NCI-H1092 (cell line): ENCODE results near the gene SPIN1.

ENCODE experiments used
- DNase-seq: peaks from one replicate; lab custom pipeline; 2025; lab: John Stamatoyannopoulos, UW

SPIN1 gene

DNA sequence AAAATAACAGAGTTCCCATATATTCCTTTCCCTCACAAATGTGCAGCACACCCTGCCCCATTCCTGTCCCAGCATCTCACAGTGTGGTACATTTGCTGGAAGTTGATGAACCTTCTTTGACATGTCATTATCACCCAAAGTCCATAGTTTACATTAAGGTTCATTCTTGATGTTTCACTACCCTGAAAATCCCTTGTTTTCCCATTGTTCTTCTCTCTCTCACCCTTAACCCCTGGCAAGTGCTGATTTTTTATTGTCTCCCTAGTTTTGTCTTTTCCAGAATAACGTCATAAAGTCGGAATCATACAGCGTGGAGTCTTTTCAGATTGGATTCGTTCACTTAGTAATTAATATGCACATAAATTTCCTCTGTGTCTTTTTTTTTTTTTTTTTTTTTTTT is 48.1 kb downstream of the SPIN1 start:
- DNase-seq, result no peak

DNA sequence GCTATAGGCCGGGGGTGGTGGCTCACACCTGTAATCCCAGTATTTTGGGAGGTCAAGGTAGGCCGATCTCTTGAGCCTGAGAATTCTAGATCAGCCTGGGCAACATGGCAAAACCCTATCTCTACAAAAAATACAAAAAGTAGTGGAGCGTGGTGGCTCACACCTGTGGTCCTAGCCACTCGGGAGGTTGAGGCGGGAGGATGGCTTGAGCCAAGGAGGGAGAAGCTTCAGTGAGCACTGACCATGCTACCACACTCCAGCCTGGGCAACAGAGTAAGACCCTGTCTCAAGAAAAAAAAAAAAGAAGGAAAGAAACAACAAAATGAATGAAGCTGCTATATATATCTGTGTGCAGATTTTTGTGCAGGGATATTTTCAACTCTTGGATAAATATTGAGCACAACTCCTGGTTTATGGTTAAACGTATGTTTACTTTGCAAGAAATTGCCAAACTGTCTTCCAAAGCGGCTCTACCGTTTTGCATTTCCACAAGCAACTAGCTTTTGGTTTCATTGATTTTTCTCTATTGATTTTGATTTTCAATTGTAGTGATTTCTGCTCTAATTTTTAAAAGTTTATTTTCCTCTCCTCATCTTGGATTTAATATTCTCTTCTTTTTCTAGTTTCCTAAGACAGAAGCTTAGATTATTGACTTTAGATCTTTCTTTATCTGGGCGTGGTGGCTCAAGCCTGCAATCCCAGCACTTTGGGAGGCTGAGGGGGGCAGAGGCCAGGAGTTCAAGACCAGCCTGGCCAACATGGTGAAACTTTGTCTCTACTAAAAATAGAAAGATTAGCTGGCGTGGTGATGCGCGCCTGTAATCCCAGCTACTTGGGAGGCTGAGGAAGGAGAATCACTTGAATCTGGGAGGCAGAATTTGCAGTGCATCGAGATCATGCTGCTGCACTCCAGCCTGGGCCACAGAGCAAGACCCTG is 49.2 kb downstream of the SPIN1 start:
- DNase-seq, result no peak

DNA sequence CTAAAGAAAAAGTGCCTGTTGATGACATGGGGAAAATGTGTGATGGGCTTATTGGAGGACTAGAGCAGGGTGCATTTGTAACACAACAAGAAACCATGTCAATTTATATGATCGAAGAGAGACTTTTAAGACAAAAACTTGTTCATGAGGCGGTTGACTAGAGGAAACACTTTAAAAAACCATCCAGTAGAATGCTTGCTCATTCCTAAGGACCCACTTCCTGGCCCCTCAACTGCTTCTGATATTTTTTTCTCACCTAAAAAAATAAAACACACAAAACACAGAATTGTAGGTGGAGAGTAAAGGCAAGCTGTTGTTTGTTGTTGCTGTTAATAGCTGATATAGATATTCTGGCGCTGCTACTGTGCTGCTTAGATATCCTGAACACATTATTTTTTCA is 50.6 kb downstream of the SPIN1 start:
- DNase-seq, result no peak

DNA sequence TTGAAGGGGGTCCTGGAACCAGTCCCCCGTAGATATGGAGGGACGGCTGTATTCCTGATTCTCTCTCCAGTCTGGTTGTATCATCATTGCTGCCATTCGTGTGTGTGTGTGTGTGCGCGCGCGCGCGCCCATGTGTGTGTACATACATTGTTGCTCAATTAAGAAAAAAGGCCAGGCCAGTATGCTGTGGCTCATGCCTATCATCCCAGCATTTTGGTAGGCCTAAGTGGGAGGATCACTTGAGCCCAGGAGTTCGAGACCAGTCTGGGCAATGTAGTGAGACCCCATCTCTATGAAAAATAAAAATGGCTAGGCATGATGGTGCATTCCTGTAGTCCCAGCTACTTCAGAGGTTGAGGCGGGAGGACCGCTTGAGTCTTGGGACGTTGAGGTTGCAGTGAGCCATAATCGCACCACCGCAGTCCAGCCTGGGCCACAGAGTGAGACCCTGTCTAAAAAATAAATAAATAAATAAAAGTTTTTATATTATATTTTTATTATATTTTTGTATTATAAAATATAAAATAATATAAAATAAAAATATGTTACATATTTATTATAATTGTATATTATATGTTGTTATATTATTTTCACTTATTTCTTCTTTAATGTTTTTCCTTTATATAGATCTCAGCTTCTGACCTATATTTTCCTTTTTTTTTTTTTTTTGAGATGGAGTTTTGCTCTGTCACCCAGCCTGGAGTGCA is 53.2 kb downstream of the SPIN1 start:
- DNase-seq, result no peak

DNA sequence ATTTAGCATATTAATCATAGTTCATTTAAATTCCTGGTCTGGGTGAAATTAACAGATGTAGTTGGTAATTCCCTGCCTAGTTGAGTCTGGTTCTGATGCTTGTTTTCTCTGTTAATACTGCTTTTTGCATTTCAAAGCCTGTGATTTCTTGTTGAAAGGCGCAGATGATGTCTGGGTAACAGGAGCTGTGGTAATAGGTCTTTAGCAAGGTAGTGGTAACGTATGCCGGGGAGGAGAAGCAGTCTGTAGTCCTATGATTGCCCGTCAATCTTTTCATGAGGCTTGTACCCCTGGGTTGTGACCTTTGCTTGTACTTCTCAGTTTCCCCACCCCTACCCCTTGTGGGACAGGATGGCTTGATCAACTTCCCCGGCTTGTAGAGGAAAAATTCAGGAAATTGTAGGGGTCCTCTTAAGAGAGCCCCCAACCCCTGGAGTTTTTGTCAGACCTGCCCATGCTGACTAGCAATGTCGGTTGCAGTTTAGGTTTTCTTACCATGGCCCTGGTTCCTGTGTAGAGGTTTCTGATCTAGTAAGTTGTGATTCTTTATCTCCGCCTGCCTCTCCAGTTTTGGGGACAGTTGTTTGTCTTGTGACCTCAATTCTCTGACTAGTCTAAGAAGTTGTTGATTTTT is 55.4 kb downstream of the SPIN1 start:
- no peak for DNase-seq

DNA sequence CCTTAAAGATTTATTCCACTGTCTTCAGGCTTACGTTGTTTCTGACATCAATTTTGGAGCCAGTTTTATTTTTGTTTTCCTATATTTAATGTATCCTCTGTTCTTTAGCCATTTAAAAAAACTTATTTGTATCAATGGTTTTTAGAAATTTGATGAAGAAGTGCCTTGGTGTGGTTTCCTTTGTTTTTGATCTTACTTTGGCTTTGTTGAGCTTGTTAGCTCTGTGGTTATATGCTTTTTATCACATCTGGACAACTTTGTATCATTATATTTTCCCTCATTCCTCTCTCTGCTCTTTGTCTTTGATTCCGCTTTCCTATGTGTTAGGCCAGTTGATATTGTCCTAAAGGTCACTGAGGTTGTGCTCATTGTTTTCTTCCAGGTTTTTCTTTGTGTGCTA is 58.5 kb downstream of the SPIN1 start:
- no peak for DNase-seq

DNA sequence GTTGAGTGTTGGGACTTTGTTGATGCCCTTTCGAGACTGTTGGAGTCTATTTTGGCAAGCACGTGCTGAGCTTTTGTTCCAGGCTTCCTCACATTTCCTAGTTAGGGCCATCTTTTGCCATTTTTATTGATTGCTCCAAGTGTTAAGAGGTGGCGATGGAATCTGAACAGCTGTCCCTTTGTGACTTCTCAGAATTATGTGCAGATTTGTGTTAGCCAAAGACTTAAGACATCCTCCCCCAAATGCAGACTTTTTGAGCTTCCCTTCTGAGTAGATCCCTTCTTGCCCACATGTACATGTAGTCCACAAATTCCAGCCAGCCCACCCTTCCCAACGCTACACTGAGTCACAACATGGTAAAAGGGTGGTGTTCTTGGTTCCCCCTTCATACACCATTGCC is 59.2 kb downstream of the SPIN1 start:
- DNase-seq, result no peak

DNA sequence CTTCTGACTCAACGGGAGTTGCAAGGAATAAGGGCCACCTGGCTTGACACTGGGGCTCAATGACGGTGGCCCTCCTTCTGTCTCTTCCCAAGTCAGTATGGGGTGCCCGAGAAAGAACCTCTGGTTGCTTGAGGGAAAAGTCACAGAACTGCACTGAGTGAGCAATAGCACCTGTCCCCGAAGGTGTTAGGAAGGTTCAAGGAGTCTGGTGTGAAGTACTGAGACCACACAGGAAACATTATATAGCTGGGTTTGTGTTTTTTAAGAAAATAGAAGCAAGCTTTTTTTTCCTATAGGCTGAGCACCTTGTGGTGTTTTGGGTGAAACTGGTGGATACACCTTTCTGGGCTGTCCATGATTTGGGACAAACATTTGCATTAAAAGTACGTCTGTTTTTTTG is 62.9 kb downstream of the SPIN1 start:
- DNase-seq, result no peak

DNA sequence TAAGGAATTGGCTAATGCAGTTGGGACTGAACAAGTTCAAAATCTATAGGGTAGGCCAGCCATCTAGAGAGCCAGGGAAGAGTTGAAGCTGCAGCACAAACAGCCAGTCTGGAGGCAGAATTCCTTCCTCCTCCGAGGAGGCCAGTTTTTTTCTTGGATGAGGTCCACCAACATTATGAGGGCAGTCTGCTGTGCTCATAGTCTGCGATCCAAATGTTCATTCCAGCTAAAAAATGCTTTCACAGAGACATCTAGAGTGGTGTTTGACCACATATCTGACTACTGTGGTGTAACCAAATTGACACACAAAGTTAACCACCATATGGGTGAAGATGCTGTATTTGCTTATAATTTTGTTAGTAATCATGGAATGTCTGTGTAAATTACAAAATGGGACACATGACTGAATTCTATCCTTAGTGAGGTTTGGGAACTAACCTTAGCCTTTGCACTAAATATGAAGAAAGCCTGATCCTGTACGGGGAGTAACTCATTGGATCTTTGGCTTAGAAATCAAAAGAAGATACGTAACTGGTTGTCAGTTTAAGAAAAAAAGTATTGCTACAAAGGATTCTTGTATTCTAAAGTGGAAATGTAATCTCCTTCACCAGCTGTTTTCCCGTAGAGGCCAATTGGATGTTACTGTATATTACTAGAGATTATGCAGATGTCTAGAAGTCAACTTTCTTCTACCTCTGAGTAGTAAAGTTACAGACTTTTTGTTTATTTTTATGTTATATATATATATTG is 70.6 kb downstream of the SPIN1 start:
- no peak for DNase-seq

DNA sequence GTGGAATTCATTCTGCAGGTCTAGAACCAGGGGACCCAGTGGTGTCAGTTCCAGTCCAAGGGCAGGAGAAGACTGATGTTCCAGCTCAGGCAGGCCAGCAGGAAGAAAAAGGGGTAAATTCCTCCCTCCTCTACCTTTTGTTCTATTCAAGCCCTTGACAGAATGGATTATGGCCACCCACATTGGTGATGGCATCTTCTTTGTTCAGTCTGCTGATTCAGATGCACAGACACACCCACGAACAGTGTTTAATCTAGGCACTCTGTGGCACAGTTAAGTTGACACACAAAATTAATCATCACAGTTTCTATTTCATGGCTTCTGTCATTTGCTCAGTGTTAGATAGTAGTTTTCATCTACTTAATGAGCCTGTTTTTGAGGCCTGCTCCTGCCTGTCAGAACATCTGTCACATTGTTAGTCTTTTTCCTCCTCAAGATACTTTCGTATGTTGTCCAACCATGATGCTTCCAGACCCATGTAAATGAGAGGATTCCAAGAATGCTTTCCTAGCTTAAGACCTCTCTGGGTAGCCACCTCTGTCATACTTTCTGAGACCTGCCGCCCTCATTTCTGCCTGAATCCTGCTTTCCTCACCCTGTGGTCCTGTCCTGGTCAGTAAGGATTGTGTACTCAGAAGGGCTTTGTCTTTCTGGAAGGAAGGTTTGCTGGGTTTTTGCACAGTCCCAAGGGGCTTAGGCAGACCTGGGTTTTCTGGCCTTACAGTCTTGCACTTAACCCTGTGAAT is 72.5 kb downstream of the SPIN1 start:
- DNase-seq, result no peak

DNA sequence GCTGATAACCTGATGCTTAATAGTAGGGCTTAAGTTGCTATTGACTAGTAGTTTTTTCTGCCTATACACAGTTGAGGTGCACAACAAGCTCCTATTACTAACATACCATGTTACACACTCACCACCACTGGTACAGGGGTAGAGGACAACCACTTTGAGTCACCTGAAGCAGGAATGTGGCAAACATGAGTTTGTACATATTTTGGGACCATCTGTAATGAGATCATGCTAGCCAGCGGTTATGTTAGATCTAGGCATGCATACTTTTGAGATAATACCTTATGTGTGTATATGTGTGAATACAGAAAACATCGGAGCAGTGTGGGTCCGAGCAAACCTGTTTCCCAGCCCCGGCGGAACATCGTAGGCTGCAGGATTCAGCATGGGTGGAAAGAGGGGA is 73.9 kb downstream of the SPIN1 start:
- no peak for DNase-seq

DNA sequence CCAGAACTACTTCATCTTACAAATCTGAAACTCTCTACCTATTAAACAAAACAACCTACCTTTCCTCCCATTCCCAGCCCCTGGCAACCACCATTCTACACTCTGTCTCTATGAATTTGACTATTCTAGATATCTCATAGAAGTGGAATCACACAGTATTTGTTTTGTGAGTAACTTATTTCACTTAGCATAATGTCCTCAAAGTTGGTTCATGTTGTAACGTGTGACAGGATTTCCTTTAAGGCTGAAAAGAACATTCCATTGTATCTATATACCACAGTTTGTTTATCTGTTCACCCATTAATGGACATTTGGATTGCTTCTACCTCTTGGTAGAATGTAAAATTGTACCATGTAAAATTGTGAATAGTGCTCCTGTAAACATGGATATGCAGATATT is 76.6 kb downstream of the SPIN1 start:
- DNase-seq, result no peak

DNA sequence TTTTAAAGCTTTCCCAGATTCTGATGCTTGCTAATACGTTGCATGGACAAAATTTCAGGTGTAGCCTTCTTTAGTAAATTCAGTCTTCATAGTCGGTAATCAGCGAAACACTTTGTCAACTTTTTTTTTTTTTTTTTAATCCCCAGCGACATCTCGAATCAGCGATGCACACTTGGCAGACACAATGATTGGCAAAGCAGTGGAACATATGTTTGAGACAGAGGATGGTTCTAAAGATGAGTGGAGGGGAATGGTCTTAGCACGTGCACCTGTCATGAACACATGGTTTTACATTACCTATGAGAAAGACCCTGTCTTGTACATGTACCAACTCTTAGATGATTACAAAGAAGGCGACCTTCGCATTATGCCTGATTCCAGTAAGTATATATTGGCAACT is 80.0 kb downstream of the SPIN1 start:
- no peak for DNase-seq

DNA sequence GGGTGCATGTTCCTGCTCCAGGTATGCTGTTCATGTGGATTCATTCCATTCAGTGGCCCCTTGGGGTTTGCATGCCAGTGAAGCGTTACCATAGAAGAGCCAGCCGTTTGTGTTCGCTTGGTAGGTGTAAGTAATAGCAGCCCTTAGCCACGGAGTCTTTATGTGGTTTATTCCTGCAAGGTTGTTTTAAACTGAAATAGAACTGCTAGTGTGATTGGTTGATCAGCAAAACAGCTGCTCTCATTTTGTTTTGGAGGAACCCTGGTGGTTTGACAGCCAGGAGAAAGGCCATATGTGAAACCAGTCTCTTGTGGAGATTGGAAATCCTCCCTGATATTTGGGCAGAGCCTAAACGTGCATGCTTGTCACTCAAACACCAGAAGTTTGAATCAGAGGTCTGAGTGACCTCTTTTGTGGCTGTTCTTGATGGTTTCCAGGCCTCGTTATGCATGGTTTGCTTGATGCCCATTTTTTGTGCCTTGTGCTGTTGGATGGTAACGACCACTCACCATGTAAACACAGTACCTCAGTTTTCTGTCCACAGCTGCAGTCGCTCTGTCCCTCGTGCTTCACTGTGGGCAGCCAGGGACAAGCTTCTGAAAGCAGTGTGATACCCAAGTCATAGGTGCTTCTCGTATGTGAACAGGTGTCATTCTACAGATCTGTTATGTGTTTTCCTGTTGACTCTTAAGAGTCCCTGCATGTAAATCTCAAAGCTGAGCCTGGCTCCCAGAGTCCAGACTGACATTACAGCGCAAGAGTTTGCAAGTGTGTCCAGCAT is 88.4 kb downstream of the SPIN1 start:
- DNase-seq, result no peak

DNA sequence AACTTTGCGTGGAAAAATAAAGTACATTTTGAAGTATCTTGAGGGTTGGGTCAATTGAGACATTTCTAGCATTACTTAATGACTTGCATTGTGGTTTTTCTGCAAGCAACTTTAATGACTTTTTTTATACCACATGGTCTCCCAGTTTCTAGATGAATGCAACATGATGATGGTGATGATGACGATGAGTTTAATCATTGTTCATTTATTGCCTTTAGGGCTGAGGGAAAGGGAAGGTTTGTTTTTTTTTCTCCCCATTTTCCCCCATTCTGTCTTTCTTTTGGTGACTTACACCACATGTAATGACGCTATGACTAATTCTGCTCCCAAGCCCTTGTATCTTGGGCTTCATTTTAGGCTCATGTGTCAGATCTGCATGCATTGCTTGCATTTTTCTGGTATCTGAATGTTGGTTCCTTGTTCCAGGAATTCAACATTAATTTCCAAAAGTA is 89.1 kb downstream of the SPIN1 start:
- no peak for DNase-seq

DNA sequence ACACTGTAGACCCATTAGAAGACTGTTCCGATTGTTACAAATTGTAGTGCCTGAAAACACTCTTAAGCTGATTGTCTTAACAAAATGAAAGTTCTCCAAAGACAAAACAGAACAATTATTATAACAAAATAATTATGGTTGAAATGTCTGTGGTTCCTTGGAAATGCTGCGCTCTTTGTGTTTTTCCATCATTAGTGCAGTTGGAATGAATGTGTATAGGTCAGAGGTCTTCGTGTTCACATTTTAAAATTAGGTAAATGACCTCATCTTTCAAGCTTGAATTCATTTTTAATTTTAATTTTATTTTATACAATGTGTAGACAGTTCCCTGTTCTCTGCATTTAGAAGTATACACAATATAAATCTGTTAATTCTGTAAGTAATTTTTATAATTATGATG is 90.0 kb downstream of the SPIN1 start:
- DNase-seq, result no peak

DNA sequence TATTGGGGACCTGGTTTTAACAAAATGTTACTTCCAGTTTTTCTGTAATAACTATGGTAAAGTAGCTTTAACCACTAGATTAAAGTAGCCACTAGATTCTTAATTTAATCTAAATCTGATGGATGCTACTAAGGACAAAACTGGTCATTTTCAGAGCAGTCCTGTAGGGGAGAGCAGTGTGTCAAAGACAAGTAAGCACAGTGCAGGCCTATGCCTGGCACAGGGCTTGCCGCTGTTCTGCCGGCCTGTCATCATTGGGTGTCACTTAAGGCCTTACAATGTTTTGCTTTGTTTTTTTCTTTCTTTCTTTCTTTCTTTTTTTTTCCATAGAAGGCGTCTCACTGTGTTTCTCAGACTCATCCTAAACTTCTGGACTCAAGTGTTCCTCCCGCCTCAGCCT is 93.7 kb downstream of the SPIN1 start:
- DNase-seq, result no peak

DNA sequence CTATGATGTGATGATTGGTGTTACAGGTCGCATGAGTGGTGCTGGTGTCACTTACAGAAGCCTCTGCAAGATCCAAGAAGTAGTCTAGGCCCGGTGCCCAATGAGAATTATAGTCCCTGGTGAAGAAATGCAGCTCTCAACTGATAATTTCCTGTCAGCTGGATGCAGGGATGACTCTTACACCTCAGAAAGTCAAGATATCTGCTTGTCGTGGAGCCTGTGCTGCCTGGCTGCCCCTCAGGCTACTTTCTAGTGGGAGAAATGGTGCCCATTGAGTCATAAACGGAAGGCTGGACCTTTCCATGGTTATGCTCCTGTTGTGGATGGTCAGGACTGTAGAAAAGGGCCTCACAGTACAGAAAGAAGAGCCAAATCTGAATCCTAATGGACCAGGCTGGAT is 99.9 kb downstream of the SPIN1 start:
- DNase-seq, result no peak

DNA sequence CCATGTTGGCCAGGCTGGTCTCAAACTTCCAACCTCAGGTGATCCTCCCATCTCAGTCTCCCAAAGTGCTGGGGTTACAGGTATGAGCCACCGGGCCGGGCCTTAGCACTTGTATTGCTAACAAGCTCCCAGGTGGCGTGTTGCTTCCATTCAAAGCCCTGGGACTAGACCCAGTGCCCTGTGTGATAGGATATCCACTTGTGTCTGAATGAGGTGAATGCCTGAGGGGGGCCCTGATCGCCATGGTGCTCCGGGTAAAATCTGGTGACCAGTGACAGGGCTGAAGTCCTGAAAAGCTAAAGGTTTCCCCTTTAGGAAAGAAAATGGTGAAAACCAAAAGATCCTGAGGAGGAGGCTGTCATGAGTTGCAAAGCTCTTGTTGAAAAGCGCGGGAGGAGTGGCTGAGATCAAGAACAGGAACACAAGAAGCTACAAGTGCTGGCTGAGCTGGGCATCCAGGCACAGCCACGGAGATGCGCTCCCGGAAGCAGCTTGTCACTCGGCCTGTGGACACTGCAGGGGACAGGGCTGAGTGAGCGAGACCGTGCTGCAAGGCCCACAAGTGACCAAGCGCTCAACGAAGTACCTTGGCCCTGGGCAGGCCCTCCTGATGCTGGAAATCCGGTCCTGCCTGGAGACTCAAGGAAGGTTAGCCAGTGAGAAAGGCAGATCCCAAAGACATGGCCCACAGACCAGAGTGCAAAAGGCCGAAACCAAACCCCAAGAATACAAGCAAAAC is 106.9 kb downstream of the SPIN1 start:
- no peak for DNase-seq

DNA sequence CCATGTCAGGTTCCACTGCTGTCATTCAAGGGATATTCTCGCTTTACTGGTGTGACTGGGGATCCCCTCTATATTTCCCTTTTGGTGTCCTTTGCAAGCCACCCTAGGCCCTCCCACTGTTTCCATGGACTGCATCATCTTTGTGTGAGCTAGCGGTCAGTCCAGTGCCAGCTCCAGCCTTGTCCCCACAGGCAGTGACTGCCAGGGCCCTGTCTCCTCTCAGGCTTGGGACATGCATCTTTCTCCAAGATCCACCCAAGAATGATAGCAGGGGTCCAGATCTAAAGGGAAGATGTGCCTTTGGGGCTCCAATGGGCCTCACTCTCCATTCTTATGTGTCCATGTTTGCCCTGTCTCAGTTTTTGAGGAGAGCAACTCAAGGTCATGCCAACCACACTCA is 109.0 kb downstream of the SPIN1 start:
- DNase-seq, result no peak
